ENCODE data around the gene COL6A3.

The COL6A3 gene

GRCh38 chr2:237333748-237334147 is 80.2 kb downstream of the COL6A3 start:
- H3K9me3 ChIP-seq: no peaks in the 10 kb centered on the region
- H3K4me1 ChIP-seq (ENCODE audit: control insufficient read depth in 1 of 2, insufficient read depth in 1 of 2, low read depth in 1 of 2, low read length in 1 of 2): peaks cover 0 to 2% of the 10 kb centered on the region in 2 experiments
- H3K4me3 ChIP-seq (ENCODE audit: low read depth in 1 of 2, low read length in 1 of 2): no peak overlapping the region
- H3K27ac ChIP-seq: no peak overlapping the region
- no peaks in the 10 kb centered on the region for H3K27me3 ChIP-seq
- no peak for TF ChIP-seq CTCF (IDR thresholded peaks at IDR 0.05)
- H3K36me3 ChIP-seq: no peaks in the 10 kb centered on the region

GRCh38 chr2:237330541-237330940 is 83.4 kb downstream of the COL6A3 start:
- peaks cover 0 to 11% of the 10 kb centered on the region in 2 experiments for H3K4me1 ChIP-seq (ENCODE audit: control insufficient read depth in 1 of 2, insufficient read depth in 1 of 2, low read depth in 1 of 2, low read length in 1 of 2)
- H3K9me3 ChIP-seq: no peaks in the 10 kb centered on the region
- no peaks in the 10 kb centered on the region for H3K27me3 ChIP-seq
- H3K36me3 ChIP-seq: no peaks in the 10 kb centered on the region
- H3K27ac ChIP-seq: no peak overlapping the region
- H3K4me3 ChIP-seq (ENCODE audit: low read depth in 1 of 2, low read length in 1 of 2): no peak overlapping the region
- no peak for TF ChIP-seq CTCF (IDR thresholded peaks at IDR 0.05)

GRCh38 chr2:237327175-237327950 is 86.6 kb downstream of the COL6A3 start:
- no peak for TF ChIP-seq CTCF (IDR thresholded peaks at IDR 0.05)
- Histone ChIP-seq H3K9me3 (no peaks in the 10 kb centered on the region), H3K27me3 (no peaks in the 10 kb centered on the region), H3K4me3 (ENCODE audit: low read depth in 1 of 2, low read length in 1 of 2) (no peak overlapping the region), H3K4me1 (ENCODE audit: control insufficient read depth in 1 of 2, insufficient read depth in 1 of 2, low read depth in 1 of 2, low read length in 1 of 2) (peaks cover 0 to 11% of the 10 kb centered on the region in 2 experiments), H3K36me3 (no peaks in the 10 kb centered on the region), H3K27ac (no peak overlapping the region)

- Histone ChIP-seq H3K27me3 (no peaks in the 10 kb centered on the region), H3K4me3 (ENCODE audit: low read depth in 1 of 2, low read length in 1 of 2) (no peak overlapping the region), H3K27ac (no peak overlapping the region), H3K4me1 (ENCODE audit: control insufficient read depth in 1 of 2, insufficient read depth in 1 of 2, low read depth in 1 of 2, low read length in 1 of 2) (peaks cover 0 to 11% of the 10 kb centered on the region in 2 experiments), H3K36me3 (no peaks in the 10 kb centered on the region), H3K9me3 (no peaks in the 10 kb centered on the region)
- no peak for TF ChIP-seq CTCF (IDR thresholded peaks at IDR 0.05)
Measured at GRCh38 chr2:237326266-237327171, 87.4 kb downstream of the COL6A3 start.

- no peaks in the 10 kb centered on the region for H3K36me3 ChIP-seq
Measured at GRCh38 chr2:237324837-237325236, 89.1 kb downstream of the COL6A3 start.

More at GRCh38 chr2:237324837-237325236, 89.1 kb downstream of the COL6A3 start:
- TF ChIP-seq CTCF (IDR thresholded peaks at IDR 0.05): no peak
- Histone ChIP-seq H3K27me3 (no peaks in the 10 kb centered on the region), H3K9me3 (no peaks in the 10 kb centered on the region), H3K27ac (no peak overlapping the region), H3K4me1 (ENCODE audit: control insufficient read depth in 1 of 2, insufficient read depth in 1 of 2, low read depth in 1 of 2, low read length in 1 of 2) (peaks cover 0 to 11% of the 10 kb centered on the region in 2 experiments), H3K4me3 (ENCODE audit: low read depth in 1 of 2, low read length in 1 of 2) (no peak overlapping the region)

Data from neutrophil (primary cell).